Eye (tissue), 1 donor: Measurements from ENCODE around the gene FAM72B.
"Not testable (repeated sequence)": the region's sequence is repeated elsewhere in the genome, so short reads cannot be mapped to it uniquely, and the experiment has no call there.

Source experiments
- DNase-seq: peaks from one replicate; pipeline ENCODE4 v3.0.0-alpha.2; 2015

FAM72B gene

GRCh38 chr1:121199763-121200162 lies 15.6 kb upstream of the FAM72B start:
- not testable (repeated sequence) for DNase-seq

- not testable (repeated sequence) for DNase-seq
Measured at GRCh38 chr1:121197095-121197882, 13.1 kb upstream of the FAM72B start.

DNA sequence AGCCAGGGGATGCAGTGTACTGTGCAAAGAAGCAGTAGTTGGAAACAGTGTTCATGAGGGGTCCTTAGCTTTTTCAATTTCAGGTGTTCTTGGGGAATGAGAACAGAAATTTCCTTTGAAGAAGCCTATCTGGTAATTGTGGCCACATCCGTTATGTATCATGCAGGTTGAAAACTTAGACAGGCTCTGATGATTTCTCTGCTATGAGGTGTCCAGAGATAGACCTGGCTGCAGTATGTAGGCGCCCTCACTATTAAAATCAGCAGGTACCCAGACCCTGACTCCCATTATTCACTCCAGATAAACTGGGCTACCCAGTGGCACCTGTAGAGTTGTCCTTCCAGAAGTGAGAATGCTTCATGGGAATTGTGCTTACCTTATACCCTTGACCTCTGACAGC lies 8.4 kb upstream of the FAM72B start:
- not testable (repeated sequence) for DNase-seq

GRCh38 chr1:121187914-121188313 lies 3.8 kb upstream of the FAM72B start:
- peak; percentile 1 for DNase-seq

DNA sequence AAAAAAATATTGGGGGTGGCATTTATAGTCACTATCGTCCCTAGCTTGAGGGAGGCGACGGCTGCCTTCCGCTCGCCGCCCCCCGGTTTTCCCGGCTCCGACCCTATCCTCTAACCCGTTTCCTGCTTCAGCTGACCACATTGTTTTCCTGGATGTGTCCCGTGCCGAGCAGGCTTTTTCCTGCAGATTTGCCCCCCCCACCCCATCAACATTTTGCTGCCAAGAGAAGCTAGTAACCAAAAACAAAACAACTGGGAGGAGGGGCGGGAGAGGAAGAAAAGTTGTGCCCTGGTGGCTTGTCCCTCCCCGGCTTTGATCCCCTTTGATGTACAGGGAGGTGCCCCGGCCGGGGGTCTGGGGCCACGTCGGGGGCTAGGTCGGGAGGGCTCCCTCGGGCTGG lies 2.1 kb upstream of the FAM72B start:
- DNase-seq: not testable (repeated sequence)

DNA sequence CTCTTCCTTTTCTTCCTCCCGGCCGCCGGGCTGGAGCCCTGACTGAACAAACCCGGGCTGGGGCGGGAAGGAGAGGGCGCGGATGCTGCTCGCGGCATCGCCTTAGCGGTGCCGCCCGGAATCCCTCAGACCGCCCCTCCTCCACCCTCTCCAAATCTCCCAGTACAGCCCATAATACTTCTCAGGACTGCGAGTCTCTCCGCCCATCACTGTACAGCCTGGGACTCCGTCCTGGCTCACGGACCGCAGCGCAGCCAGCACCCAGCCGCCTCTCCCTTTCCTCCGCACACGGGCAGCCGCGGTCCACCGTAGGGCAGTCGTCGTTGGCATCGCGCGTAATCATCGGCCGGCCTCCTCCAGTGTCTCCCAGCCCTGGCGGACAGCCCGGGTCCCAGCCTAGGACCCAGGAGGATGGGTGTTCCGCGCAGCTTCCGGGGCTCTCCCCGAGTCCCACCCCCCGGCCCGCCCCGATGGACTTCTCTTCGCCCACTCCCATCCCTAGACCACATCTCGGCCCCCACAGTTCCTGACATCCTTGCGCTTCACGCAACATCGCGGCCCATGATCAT lies 1.1 kb upstream of the FAM72B start:
- not testable (repeated sequence) for DNase-seq

DNA sequence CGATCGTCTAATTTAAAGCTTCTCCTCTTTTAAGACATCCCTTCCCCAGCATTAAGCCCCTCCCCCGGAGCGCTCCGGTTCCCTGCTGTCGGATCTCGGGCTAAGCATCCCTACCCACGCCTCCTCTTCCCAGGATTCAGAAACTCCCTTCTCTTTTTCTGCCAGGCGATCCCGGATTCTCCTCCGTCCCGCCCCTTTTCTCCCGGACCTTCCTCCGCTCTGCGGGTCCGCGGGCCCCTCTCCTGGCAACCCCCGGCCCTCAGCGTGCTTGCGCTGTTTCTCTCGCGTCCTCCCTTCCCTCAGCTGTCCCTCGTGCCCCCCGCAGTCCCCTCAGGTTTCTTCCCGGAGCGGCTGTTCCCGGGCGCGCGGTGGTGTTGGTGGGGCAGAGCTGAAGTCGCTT lies 273 bp downstream of the FAM72B start:
- peak; percentile 21 for DNase-seq

DNA sequence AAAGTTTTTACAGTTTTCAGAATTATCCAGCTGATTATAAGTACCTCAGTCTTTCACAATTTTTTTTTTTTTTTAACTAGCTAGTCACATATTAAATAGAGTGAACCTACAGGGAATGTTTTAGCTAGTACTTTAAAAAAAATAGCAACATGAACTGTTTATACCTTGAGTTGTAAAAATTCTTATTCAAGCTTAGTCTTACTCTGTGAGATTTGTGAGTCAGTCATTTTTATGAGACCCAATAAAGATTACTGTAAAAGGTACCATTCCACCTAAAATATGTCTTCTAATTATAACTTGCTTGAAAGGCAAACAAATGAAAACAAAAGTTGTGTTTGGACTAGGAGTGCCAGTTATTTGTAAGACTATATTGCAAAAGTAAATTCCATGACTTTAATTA lies 5.9 kb downstream of the FAM72B start:
- not testable (repeated sequence) for DNase-seq

- DNase-seq: not testable (repeated sequence)
Measured at GRCh38 chr1:121176649-121177048, 7.5 kb downstream of the FAM72B start.

DNA sequence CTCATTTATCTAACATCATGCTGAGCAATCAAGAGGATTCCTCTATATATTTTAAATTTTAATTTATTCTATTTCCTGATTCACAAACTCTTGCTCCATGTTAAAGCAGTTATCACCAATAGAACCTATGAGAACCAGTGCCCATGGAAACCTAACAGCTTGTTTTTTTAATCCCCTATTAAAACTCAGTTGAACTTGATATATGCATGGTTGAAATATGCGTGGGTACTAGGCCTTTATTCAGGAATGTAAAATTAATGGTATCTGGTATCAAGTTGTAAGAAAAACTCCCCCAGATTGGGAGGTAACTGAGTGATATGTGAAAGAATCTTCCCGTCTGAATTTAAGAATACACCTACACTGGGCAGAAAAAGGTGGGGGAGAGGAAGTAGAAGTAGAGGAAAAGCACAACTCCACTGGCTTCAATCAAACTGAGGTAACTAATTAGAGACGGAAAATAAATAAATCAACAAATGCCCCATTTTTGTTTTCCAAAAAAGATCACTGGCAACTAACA lies 15.9 kb downstream of the FAM72B start:
- not testable (repeated sequence) for DNase-seq

DNA sequence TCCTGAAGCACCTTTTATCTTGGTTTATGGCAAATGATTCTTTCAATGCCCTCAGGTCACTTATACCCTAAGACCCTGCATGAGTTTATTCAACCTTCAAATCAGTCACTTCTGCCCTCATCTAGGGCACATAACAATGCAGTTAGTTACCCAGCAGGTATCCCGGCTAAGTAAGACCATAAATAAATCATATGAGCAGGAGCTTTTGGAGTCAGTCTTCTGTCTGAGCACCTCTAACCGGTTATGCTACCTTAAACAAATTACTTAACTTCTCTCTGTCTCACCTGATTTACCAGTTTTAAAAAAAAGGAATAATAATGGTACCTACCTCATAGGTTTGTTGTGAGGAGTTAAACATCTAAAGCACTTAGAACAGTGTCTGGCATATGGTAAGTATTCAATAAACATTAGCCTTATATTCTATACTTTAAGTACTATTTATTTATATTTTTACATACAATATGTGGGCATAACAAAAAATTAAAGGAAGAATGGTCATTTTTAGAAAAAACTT lies 16.9 kb downstream of the FAM72B start:
- not testable (repeated sequence) for DNase-seq

DNA sequence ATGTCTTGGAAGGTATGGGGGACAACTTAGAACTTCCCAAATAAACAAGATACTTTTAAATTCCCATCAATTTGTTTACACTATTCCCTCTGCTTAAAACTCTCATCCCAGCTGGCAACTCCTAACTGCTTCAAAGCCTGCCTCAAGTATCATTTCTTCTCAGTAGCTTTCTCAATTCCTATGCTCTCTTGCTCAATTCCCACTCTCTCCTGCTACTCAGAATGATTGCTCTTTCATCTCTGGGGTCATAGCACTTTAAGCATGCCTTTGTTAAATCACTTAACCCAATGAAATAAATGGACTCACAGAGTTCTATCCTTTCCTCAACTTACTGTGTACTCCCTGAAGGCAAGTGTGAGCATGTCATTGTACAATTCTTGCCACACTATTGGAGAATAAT lies 18.8 kb downstream of the FAM72B start:
- not testable (repeated sequence) for DNase-seq

DNA sequence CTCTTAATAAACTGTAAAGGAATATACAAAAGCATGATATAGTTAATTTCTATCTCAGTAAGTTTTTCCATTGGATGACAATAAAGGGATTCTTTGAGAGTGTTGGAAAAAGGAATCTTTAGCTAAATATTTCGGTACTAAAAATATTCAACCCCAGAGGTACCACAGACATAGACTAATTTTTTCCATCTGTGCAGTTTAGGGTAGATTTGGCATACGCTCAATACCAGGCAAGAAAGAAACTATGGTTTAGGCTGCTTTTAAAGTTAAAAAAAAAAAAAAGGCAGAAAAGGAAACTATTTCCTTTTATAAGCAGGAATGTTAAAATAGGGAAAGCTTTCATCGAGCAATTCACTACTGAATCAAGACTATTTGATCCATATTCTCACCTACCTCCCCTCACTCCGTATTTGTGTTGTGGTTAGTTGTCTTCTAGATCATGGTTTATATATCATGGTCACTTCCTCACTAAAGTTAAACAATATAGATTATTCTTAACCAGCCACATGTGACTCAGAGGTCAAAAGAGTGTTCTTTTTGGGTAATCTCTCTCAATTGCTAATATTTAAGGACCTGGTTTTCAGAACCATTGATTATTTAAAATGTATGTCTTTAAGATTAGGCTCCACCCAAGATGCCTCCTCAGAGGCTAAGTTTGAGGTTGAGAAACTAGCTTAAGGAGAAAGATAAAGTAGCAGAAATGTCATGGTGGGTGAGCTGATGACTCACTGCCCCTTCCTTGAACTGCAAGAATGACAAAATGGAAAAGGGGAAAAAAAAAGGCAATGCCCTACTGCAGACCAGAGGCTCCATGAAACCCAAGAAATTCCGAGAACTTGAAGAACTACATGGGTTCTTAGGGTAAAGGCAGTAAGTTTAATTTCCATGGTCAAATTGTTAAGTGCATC lies 20.0 kb downstream of the FAM72B start:
- peak; percentile 1 for DNase-seq

GRCh38 chr1:121161199-121161901 lies 22.8 kb downstream of the FAM72B start:
- DNase-seq: not testable (repeated sequence)

- DNase-seq: not testable (repeated sequence)
Measured at GRCh38 chr1:121160118-121160517, 24.0 kb downstream of the FAM72B start.

DNA sequence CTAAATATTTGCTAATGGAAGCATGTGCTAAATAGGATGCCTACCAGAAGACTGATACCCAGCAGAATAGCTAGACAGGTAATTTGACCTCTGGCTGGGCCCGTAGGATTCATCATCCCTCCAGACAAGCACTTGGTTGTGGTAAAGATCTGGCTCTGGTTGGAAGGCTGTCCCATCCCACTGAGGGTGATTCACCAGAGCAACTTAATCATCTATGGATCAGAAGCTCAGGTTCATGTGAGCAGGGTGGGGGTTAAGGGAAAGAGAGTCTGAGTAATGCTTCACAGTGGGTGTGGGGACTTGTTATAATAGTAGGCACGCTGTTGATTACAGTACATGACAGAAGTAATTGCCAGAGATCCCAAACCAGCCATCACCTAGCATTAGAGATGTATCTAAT lies 26.5 kb downstream of the FAM72B start:
- DNase-seq: not testable (repeated sequence)

DNA sequence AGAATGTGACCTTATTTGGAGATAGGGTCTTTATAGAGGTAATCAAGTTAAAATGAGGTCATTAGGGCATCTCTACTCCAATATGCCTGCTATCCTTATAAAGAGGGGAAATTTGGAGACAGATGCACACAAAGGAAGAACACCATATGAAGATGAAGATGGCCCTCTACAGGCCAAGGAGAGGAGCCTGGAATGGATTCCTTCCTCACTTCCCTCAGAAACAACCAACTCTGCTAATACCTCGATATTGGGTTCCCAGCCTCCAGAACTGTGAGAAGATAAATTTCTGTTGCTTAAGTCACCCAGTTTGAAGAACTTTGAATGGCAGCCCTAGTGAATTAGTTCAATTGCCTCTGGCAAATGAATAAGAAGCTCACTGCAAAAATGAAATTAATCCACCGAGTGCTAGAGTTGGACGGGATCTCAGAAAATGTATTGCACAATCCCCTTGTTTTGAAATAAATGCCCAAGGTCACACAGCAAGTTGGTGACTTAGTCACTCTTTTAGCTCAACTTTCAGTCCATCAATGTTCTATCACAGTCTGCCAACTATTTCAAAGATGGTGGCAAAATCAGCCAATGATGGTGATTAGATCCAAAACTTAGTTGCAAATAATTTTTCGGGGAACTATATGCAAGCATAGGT lies 27.1 kb downstream of the FAM72B start:
- not testable (repeated sequence) for DNase-seq

GRCh38 chr1:121155671-121156358 lies 28.3 kb downstream of the FAM72B start:
- DNase-seq: peak; percentile 9

DNA sequence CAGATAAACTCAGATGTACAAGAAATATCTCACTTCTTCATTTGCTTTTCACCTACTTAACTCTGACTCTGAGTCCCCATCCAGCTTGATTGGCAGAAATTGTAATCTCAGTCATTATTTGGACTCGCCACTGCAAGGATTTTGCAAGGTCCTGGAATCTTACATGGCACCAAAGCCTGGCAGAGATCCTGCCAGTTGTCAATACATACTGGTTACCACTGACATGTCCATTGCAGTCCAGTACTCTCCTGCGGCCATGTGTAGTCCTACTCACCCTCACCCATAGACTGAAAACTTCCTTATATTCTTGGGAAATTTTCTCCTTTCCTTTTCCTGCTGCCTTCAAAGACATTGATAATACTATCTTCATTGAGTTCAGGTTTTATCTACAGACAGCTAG lies 29.3 kb downstream of the FAM72B start:
- not testable (repeated sequence) for DNase-seq

DNA sequence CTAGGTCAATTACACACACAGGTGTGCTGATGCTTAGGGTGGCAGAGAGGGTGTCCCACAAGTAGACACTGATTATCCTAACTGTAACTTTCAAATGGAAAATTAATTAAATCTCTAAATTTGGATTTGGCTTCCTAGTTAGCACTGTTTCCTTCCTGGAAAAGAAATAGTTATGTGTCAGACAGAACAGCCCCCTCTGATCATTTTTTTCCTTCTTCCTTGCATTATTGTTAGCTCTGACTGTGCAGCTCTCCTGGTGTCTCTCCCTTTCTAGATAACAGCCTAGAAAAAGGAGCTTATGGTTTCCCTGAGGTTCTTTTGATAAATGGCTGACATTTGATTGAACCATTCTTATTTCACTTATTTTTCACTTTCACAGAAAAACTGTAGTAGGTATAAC lies 31.4 kb downstream of the FAM72B start:
- not testable (repeated sequence) for DNase-seq

GRCh38 chr1:121151294-121151693 lies 32.8 kb downstream of the FAM72B start:
- DNase-seq: not testable (repeated sequence)
